ENCODE results near the gene CHST11. TPM values are rescaled to one million over a fixed set of nuclear protein-coding genes. Genes with fewer than 3 reads are reported as not detected.

CHST11 gene
- total RNA-seq, 1 donor from 2014 or later: 44.9 TPM

GRCh38 chr12:104685366-104685765, 228.6 kb downstream of the CHST11 start:
- Mint-ChIP-seq H3K4me1 (peaks cover 82% of the 10 kb centered on the region), H3K4me3 (no peak overlapping the region), H3K27ac (peak overlapping the region; percentile 96), H3K36me3 (ENCODE audit: low read depth) (peaks cover 28% of the 10 kb centered on the region), H3K9me3 (no peaks in the 10 kb centered on the region), H3K27me3 (no peaks in the 10 kb centered on the region)
- no peak for DNase-seq
- intact Hi-C loops (cut with micrococcal nuclease): loop anchor here (5.0 kb wide), 1 partner anchor 422 kb away; the partner anchor contains the start of gene WASHC4

- peak overlapping the region; percentile 96 for H3K27ac Mint-ChIP-seq
- intact Hi-C loops (cut with micrococcal nuclease): loop anchor here (5.0 kb wide), 1 partner anchor 421 kb away; the partner anchor contains the start of gene WASHC4
- peaks cover 31% of the 10 kb centered on the region for H3K36me3 Mint-ChIP-seq (ENCODE audit: low read depth)
- no peaks in the 10 kb centered on the region for H3K9me3 Mint-ChIP-seq
- H3K4me3 Mint-ChIP-seq: peak overlapping the region; percentile 42
- no peaks in the 10 kb centered on the region for H3K27me3 Mint-ChIP-seq
- peaks cover 81% of the 10 kb centered on the region for H3K4me1 Mint-ChIP-seq
- no peak for DNase-seq
Measured at GRCh38 chr12:104686196-104686595, 229.4 kb downstream of the CHST11 start.

GRCh38 chr12:104687823-104688573, 231.2 kb downstream of the CHST11 start:
- Mint-ChIP-seq H3K27ac (peak overlapping the region; percentile 96), H3K36me3 (ENCODE audit: low read depth) (peaks cover 37% of the 10 kb centered on the region), H3K9me3 (no peaks in the 10 kb centered on the region), H3K4me1 (peaks cover 79% of the 10 kb centered on the region), H3K27me3 (no peaks in the 10 kb centered on the region), H3K4me3 (peak overlapping the region; percentile 69)
- intact Hi-C loops (cut with micrococcal nuclease): loop anchor here (1.0 to 5.0 kb wide), 2 partner anchors 7 to 419 kb away; partner anchors contain the start of gene WASHC4
- peak; percentile 89 for DNase-seq

GRCh38 chr12:104689635-104690034, 232.9 kb downstream of the CHST11 start:
- Mint-ChIP-seq H3K27ac (peak overlapping the region; percentile 56), H3K4me3 (no peak overlapping the region), H3K4me1 (peaks cover 81% of the 10 kb centered on the region), H3K27me3 (no peaks in the 10 kb centered on the region), H3K36me3 (ENCODE audit: low read depth) (peaks cover 43% of the 10 kb centered on the region), H3K9me3 (no peaks in the 10 kb centered on the region)
- intact Hi-C loops (cut with micrococcal nuclease): loop anchor here (5.0 kb wide), 1 partner anchor 418 kb away; the partner anchor contains the start of gene WASHC4
- DNase-seq: no peak

- H3K27me3 Mint-ChIP-seq: peaks cover 2% of the 10 kb centered on the region
- no peak for DNase-seq
- H3K27ac Mint-ChIP-seq: no peak overlapping the region
- H3K9me3 Mint-ChIP-seq: peaks cover 3% of the 10 kb centered on the region
- peaks cover 79% of the 10 kb centered on the region for H3K4me1 Mint-ChIP-seq
- intact Hi-C loops (cut with micrococcal nuclease): no loop called here
- no peak overlapping the region for H3K4me3 Mint-ChIP-seq
- H3K36me3 Mint-ChIP-seq (ENCODE audit: low read depth): peaks cover 41% of the 10 kb centered on the region
Measured at GRCh38 chr12:104691721-104692556, 235.2 kb downstream of the CHST11 start.

- H3K9me3 Mint-ChIP-seq: peaks cover 4% of the 10 kb centered on the region
- peaks cover 42% of the 10 kb centered on the region for H3K36me3 Mint-ChIP-seq (ENCODE audit: low read depth)
- no peak overlapping the region for H3K4me3 Mint-ChIP-seq
- no peak for DNase-seq
- H3K4me1 Mint-ChIP-seq: peaks cover 77% of the 10 kb centered on the region
- peaks cover 2% of the 10 kb centered on the region for H3K27me3 Mint-ChIP-seq
- H3K27ac Mint-ChIP-seq: peak overlapping the region; percentile 64
- intact Hi-C loops (cut with micrococcal nuclease): no loop called here
Measured at GRCh38 chr12:104692557-104693218, 235.9 kb downstream of the CHST11 start.

- H3K27ac Mint-ChIP-seq: peak overlapping the region; percentile 64
- no peak overlapping the region for H3K4me3 Mint-ChIP-seq
- peaks cover 9% of the 10 kb centered on the region for H3K9me3 Mint-ChIP-seq
- H3K36me3 Mint-ChIP-seq (ENCODE audit: low read depth): peaks cover 49% of the 10 kb centered on the region
- no peak for DNase-seq
- peaks cover 77% of the 10 kb centered on the region for H3K4me1 Mint-ChIP-seq
- peaks cover 2% of the 10 kb centered on the region for H3K27me3 Mint-ChIP-seq
- intact Hi-C loops (cut with micrococcal nuclease): no loop called here
Measured at GRCh38 chr12:104693493-104693892, 236.7 kb downstream of the CHST11 start.

- intact Hi-C loops (cut with micrococcal nuclease): loop anchor here (2.0 kb wide), 2 partner anchors 199 to 237 kb away; partner anchors contain the start of gene CHST11
- H3K4me1 Mint-ChIP-seq: peaks cover 72% of the 10 kb centered on the region
- peaks cover 2% of the 10 kb centered on the region for H3K27me3 Mint-ChIP-seq
- H3K27ac Mint-ChIP-seq: peak overlapping the region; percentile 96
- H3K9me3 Mint-ChIP-seq: peaks cover 9% of the 10 kb centered on the region
- peaks cover 48% of the 10 kb centered on the region for H3K36me3 Mint-ChIP-seq (ENCODE audit: low read depth)
- no peak for DNase-seq
- H3K4me3 Mint-ChIP-seq: peak overlapping the region; percentile 19
Measured at GRCh38 chr12:104694161-104694560, 237.4 kb downstream of the CHST11 start.

- Mint-ChIP-seq H3K36me3 (ENCODE audit: low read depth) (peaks cover 47% of the 10 kb centered on the region), H3K4me1 (peaks cover 71% of the 10 kb centered on the region), H3K27ac (peak overlapping the region; percentile 96), H3K27me3 (peaks cover 2% of the 10 kb centered on the region), H3K9me3 (peaks cover 9% of the 10 kb centered on the region), H3K4me3 (peak overlapping the region; percentile 68)
- no peak for DNase-seq
- intact Hi-C loops (cut with micrococcal nuclease): loop anchor here (1.0 to 5.0 kb wide), 12 partner anchors 7 to 273 kb away; partner anchors contain the start of genes CHST11 and SLC41A2
Measured at GRCh38 chr12:104694711-104695110, 238.0 kb downstream of the CHST11 start.

- H3K9me3 Mint-ChIP-seq: peaks cover 9% of the 10 kb centered on the region
- peaks cover 42% of the 10 kb centered on the region for H3K36me3 Mint-ChIP-seq (ENCODE audit: low read depth)
Measured at GRCh38 chr12:104695453-104696148, 238.9 kb downstream of the CHST11 start.

GRCh38 chr12:104697186-104697585, 240.4 kb downstream of the CHST11 start:
- Mint-ChIP-seq H3K9me3 (peaks cover 9% of the 10 kb centered on the region), H3K4me3 (no peak overlapping the region), H3K36me3 (ENCODE audit: low read depth) (peaks cover 39% of the 10 kb centered on the region), H3K27me3 (peaks cover 2% of the 10 kb centered on the region), H3K4me1 (peaks cover 59% of the 10 kb centered on the region), H3K27ac (no peak overlapping the region)
- intact Hi-C loops (cut with micrococcal nuclease): loop anchor here (5.0 kb wide), 3 partner anchors 115 to 260 kb away; partner anchors contain the start of gene SLC41A2
- no peak for DNase-seq

More at GRCh38 chr12:104695453-104696148, 238.9 kb downstream of the CHST11 start:
- Mint-ChIP-seq H3K27me3 (peaks cover 2% of the 10 kb centered on the region), H3K27ac (peak overlapping the region; percentile 96), H3K4me3 (peak overlapping the region; percentile 68), H3K4me1 (peaks cover 66% of the 10 kb centered on the region)
- DNase-seq: peak; percentile 90
- intact Hi-C loops (cut with micrococcal nuclease): loop anchor here (1.0 to 5.0 kb wide), 12 partner anchors 8 to 274 kb away; partner anchors contain the start of genes CHST11 and SLC41A2

- Mint-ChIP-seq H3K27ac (no peak overlapping the region), H3K9me3 (peaks cover 9% of the 10 kb centered on the region), H3K4me1 (peaks cover 55% of the 10 kb centered on the region), H3K4me3 (no peak overlapping the region), H3K36me3 (ENCODE audit: low read depth) (peaks cover 39% of the 10 kb centered on the region), H3K27me3 (peaks cover 2% of the 10 kb centered on the region)
- DNase-seq: no peak
- intact Hi-C loops (cut with micrococcal nuclease): loop anchor here (5.0 kb wide), 3 partner anchors 117 to 258 kb away; partner anchors contain the start of gene SLC41A2
Measured at GRCh38 chr12:104698871-104699270, 242.1 kb downstream of the CHST11 start.
